ENCODE measurements around the gene RASSF1.

Gene RASSF1

DNA sequence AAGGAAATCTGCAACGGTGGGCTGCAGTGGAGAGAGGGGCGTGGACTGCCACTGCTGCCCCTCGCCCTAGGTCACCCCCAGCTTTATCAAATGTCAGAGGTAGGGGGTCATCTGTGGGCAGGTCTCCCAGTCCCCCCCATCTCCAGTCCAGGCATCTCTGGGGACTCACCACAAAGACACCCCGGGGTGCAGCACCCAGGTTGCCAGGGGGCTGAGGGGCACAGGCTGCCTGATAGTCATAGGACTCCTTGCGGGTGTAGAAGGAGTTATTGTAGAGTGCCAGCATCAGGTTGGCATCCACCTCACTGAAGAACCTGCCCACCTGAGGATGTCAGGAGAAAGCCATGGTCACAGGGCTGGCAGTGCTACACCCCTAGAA lies 25.2 kb upstream of the RASSF1 start:
- no peak for DNase-seq (ENCODE audit: low spot score)

DNA sequence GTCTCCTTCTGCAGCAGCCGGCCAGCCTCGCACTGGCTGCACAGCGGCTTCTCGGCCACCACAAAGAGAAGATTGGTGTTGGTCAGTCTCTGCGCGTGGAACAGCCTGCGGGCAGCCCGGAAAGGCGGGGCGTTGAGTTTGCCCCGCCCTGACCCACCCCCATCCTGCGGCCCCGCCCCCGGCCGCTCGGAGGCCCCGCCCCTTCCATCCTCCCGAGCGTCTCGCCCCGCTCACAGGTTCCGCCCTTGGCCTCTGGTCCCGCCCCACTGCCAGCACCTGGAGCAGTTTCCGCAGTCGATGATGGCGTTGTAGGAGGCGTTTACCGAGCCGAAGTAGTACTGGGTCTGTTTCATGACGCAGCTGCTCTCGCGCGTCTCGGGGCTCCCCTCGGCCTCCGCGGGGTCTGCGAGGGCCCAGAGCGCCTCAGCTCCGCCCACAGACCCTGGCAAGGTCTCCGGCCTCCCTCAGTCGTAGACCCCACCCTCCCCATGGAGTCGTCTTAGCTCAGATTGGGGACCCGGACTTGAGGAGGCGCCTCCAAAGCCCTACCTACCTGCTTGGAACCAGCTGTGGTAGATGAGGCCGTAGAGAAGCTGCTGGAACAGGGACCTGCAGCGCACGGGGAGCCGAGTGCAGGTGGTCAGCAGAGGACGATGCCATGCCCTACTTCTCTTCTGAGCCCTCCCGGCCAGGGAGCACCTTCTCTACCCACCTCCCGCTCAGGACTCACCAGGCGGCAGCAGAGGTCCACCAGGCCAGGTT lies 24.6 kb upstream of the RASSF1 start:
- peak; percentile 67 for DNase-seq (ENCODE audit: low spot score)

DNA sequence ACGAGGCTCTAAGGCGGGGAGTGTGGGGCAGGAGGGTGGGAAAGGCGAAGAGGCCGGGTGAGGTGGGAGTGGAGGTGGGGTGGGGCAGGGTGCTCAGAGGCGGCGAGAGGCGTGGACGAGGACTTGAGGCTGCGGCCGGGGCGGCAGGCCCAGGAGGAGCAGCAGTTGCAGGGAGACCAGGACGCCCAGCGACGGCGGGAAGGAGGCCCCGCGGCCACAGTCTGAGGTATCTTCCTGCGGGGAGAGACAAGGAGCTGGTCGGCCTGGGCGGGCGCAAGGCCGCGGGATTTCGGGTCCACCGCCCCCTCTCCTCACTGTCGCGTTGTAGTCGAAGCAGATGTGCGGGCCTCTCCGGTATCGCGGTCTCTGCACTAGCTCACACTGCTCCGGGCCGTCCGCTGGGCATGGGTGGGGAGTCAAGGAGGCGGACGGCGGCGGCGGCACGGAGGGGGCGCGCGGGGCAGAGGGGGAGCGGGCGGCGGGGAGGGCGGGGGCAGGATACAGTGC lies 24.0 kb upstream of the RASSF1 start:
- no peak for DNase-seq (ENCODE audit: low spot score)

DNA sequence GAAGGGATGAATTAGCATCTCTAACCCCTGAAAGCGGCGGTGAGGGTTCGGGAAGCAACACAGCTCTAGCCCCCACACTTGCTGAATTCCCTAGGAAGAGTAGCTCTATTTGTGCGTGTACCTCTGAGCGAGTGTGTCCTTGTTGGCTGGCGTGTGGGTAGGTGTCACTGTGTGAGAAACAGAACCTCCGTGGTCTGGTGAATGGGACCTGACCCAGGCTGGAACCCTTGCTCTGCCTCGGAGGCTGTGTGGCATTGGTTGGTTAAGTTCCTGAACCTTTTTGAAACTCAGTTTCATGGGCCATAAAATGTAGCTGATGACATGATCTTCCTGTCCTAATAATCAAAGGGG lies 19.1 kb upstream of the RASSF1 start:
- DNase-seq (ENCODE audit: low spot score), result no peak

DNA sequence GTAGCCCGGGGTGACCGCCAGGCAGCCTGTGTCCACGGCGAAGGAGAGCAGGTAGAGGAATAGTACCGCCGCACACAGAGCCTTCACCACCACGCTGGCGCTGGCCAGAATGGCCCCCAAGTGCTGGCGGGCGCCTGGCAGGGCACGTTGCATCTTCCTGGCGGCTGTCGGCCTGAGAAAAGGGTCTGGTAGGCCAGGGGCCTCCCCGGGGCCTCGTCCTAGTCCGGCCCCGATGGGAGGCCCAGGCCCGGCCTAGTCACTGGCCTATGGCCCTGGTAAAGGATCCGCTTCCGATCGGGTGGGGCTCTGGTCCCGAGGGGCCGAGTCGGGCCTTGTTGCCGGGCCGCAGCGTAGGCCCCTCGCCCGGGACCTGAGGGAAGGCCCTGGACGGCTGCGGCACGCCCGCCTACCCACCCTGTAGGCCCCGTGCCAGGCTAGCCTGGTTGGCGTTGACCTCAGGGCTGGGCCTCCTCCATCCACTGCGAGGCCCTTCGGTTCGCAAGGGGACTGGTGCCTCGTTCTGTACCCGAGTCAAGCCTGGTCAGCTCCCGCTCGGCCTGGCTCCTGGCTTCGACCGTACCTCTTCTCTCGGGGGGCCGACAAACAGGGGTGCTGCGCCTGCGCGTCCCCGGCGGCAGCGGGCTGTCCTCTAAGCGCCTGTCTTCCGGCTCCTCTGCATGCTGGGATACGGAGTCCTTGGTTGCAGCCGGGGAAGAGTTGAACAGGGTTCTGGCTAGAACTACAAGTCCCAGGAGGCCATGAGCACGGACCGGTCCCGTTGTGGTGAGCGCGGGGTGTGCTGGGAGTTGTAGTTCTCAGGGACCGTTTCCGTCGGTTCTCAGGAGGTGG lies 18.5 kb upstream of the RASSF1 start, which contains the start of gene TMEM115:
TMEM115 (minus strand) TSS at position 611 of the 849 bp plus-strand sequence; CDS start at position 153, 458 bp downstream.
- DNase-seq (ENCODE audit: low spot score), result peak; percentile 98

DNA sequence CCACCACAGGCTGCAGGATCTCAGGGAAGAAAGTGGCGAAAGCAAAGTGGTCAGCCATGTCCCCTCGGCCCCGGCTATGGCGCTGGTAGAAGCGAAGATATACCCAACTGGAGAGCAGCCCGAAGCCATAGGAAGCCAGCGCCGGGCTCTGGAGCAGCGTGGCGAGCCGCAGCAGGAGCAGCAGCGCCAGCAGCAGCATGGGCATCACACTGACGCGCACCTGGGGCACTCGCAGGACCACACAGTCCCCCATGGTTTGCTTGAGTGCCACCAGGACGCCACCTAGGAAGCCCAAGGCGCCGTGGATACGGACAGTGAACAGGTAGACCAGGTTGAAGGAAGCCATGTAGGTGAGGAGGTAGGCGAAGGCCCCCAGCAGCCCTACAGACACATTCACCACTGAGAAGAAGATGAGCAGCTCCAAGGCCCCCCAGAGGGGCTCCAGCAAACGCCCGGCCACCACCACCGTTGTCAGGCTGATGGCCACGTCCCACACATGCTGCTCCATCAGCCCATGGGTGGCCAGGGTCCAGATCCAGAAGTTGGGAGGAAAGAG lies 17.8 kb upstream of the RASSF1 start:
- no peak for DNase-seq (ENCODE audit: low spot score)

DNA sequence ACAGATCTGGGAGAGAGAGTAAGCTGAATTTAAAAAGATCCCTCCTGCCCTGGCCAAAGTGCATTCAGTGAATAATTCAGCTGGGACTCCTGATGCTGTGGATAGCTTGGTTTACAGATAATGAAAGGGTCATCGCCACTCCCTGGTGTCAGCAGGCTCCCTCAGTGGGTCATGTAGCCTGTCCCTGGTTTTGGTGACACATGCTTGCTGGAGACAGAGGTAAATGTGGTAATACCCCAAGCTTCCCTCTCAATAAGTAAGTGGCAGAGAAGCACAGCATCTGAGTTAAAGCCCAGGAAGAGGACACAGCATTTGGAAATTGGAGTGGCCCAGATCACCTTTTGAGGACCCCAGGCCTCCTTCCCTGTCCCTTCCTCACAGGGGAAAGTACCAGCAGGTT lies 16.8 kb upstream of the RASSF1 start:
- no peak for DNase-seq (ENCODE audit: low spot score)

DNA sequence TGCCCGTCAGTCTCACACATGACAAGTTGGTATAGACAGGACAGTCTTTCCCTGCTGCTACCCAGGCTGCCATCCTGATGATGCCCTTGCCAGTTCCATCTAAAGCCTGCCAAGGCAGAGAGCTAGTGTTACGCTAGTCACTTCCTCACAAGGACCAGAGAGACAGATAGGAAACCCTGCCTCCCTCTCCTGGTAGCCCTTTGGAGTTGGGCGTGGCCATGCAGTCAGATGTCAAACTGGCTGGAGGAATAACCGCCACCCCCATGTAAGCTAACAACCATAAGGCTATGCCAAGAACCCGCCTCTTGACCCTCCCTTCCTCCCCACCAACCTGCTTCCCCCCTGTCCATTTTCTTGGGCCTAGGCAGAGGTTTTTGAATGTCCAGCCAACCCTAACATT lies 15.9 kb upstream of the RASSF1 start:
- DNase-seq (ENCODE audit: low spot score), result no peak

DNA sequence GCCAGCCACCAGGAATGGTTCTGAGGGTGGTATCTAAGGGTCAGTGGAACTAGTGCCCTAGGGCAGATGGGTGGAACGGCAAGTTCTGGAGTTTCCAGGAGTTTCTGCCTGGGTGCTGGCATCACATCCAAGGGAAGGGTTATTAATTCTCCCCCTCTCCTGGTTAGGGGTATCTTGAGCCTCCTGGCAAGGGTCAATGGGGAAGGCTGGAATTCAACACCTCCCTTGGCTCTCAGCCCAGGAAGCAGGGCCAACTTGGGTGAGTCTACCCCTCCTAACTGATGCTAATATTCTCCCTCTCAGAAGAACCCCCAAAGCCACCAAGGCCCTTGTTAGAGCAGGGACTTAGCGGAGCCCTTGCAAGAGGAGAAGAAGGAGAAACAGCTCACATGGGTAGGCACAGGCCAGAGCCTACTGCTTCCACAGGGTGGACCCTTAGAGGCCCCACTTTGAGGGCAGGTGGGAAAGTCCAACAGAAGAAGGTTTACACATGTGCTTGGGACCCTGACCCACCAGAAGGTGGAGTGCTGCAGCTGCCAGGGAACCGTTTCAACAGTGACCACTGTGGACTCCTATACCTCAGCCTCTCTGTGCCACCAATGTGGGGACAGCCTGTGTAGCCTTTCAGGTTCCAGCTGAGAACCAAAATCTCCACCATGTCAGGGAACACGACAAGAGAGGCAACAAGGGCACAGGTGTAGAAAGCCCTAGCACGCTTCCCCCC lies 15.4 kb upstream of the RASSF1 start:
- DNase-seq (ENCODE audit: low spot score), result no peak

DNA sequence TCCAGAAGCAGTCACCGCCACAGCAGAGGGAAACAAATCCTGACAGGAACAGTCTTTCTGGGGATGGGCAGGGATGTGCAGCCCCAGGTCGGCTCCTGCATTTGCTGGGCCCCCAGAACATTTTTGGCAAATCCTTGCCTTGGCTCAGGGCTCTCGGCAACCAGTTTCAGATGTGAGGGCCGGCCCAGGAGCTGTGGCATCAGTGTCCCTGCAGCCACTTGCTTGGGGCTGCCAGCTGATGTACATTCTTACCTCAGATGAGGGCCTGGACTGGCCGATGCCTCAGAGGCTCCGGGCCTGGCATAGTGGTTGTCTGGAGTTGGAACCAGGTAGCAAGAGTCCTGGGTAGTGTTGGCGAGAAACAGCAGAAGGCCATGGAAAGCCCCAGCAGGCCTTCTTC lies 14.2 kb upstream of the RASSF1 start:
- DNase-seq (ENCODE audit: low spot score), result no peak

DNA sequence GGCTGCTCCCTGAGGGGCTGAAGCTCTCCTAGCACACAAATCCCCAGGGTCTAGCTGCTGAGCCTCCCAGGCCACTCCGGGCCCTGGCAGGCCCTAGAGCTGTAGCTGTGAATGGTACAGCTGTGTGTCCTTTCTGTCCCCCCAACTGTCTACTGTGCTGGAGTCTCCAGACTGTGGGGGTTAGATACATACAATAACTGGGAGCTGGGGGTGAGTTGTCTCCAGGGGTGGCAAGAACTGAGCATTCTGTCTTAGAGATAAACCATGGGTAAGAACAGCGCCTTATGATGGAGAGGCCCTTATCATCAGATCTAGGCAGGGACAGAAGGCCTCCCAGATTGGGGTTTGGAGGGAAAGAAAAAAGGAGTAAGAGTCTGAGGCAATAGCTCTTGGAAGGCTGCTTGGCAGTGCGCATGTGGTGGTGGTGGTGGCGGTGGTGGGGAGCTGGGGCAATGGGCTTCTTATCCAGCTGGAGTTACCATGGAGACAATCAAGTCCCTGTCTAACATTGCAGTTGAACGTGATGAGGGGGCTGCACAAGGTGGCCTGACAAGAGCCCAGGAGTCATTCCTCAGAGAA lies 13.6 kb upstream of the RASSF1 start:
- DNase-seq (ENCODE audit: low spot score), result no peak

DNA sequence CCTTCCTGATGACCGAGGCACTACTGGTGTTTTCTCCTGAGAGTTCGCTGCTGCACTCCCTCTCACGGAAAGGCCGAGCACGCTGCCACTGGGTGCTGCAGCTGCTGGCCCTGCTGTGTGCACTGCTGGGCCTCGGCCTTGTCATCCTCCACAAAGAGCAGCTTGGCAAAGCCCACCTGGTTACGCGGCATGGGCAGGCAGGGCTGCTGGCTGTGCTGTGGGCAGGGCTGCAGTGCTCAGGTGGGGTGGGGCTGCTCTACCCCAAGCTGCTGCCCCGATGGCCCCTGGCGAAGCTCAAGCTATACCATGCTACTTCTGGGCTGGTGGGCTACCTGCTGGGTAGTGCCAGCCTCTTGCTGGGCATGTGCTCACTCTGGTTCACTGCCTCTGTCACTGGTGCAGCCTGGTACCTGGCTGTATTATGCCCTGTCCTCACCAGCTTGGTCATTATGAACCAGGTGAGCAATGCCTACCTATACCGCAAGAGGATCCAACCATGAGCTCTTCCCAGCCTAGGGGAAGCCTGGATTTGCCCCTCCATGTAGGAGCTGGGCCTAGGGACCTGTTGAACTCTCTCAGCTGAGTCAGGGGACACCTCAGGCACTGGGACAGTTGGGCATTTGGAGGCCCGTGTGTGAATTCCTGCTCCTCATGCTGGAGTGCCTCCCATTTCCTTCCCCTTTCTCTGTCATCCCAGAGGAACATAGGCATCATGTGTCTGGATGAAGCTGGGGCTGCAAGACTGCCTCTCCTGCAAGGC lies 12.8 kb upstream of the RASSF1 start:
- DNase-seq (ENCODE audit: low spot score), result no peak

DNA sequence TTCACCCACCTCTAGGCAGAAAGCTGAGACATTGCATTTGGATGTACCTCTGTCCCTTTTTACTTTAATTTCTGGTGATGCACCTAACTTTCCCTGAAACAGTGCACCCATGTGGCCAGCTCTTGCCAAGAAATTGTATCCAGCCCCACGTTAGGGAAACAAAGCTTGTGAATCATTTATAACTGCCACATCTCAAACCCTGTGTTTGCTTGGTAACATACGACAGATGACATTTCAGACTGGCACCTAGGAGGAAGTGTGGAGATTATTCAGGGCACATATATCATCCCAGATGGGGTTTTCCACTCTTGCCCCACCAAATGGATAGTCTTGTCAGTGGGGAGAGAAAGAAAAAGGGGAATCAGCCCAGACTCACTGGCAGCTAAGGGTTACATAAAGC lies 12.1 kb upstream of the RASSF1 start:
- no peak for DNase-seq (ENCODE audit: low spot score)

DNA sequence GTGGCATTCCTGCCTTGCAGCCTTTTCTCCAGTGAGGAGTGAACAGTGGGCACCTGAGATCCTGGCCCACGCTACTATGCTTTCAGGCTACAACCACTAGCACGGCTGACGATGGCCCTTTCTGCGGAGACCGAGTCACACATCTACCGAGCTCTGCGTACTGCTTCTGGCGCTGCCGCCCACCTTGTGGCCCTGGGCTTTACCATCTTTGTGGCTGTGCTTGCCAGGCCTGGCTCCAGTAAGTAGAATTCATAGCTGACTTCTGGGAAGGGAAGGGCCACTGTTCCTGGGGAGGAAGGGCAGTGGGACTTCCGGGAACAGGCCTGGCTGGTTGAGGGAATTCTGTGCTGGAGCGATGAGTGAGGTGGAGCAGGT lies 10.7 kb upstream of the RASSF1 start:
- DNase-seq (ENCODE audit: low spot score), result no peak

DNA sequence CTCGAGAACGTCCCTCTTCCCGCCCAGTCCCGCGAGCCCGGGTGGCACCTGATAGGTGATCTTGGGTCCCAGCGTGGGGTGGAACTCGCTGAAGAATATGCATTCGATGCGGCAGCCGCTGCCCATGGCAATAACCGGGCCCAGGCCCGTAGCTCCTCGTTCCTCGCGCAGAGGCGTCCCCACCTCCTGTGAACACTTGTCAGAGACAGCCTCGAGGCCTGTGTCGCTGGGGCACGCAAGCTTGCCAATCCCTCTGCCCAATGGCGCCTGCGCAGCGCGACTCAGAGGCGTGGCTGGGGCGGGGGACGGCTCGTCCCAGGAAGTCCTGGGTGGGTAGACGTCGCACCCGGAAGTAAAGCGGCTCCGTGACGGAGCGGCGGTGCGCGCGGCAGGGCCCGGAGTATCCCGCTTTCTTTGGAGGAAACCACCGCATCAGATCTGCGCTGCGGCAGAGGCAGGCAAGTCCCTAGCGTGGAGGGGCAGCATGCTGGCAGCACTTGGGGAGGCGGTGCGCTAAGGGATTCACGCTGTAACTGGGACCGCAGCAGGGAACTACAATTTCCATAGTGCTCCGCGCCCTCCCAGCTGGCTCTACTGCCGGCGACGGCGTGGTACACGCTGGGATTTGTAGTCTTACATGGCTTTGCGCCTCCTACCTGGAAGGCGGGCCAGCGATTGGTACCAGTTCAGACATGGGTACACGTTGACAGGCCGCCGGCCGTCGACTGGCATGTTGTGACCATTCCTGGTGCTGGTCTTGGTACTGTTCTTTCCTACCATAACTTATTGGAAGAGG lies 10.1 kb upstream of the RASSF1 start, which contains the start of the genes CYB561D2 and NPRL2:
CYB561D2 (plus strand) TSS at position 336 of the 796 bp plus-strand sequence. CDS start 572 bp downstream, outside the sequence.
NPRL2 (minus strand) TSS at position 249 of the 796 bp plus-strand sequence; CDS start at position 126, 123 bp downstream.
- peak; percentile 86 for DNase-seq (ENCODE audit: low spot score)

DNA sequence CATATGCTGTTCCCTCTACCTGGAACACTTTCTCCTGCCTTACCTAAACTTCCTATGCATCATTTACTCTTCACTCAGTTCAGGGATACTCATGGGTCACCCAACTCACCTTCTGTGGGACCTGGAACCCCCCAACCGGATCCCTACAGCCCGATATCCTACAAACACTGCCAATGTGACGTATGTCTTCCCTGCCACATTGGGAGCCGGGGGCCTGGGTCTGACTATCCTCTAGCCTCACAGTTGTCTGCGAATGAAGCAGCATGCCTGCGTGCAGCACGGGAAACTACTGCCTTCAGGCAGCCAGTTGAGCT lies 9.5 kb upstream of the RASSF1 start:
- DNase-seq (ENCODE audit: low spot score), result no peak

DNA sequence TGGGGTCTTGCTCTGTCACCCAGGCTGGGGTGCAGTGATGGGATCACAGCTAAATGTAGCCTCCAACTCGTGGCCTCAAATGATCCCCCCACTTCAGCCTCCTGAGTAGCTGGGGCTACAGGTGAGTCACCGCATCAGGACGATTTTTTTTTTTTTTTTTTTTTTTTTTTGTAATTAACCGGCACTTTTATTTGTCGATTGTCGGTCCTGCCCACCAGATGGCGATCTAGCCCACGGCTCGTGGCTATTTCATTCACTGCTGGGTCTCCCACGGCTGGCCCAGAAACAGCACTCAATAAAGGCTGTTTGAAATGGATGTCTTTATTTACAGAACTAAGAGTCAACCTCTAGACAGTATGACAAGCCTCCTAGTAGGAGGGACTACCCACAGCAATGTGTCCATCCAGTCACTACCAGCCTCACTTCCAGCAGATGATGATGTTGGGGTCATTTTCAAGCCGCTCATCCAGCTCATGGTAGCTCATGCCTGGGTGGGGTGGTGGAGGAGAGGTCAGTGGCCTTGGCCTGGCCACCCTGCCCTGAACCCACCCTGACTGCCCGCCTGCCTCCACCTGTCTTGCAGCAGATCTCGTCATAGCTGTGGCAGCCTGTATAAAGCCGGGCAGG lies 6.7 kb upstream of the RASSF1 start:
- peak; percentile 68 for DNase-seq (ENCODE audit: low spot score)

DNA sequence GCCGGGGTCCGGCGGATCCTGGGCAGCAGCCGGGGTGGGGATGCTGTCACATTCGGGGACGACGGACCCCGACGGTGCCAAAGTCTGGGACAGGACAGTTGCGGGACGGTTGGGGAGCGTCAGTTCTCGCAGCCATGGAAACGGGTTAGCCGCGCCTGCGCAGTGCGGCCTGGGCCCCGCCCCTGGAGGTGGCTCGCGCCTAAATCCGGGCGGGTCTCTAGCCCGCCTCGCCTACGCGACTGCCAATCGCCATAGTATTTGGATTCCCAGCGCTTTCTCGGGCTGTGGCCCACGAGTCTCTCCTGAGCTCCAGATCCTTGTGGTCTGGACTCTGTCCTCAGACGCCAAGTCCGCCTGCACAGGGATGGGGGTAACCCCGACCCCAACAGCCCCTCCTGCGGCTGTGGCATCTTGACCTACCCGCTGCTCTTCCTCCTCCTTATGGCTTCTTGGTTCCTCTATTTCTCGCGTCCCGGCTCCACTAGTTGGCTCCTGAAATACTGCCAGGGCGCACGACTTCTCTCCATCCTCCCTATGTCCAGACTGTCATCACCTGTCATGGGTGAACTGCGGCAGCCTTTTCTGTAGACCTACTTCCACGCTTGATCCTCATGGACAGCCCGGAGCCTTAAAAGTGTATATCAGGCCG lies 5.1 kb upstream of the RASSF1 start, which contains the start of gene ZMYND10:
ZMYND10 (minus strand) TSS at position 147 of the 649 bp plus-strand sequence. CDS start 153 bp downstream, outside the sequence.
- DNase-seq (ENCODE audit: low spot score), result no peak

DNA sequence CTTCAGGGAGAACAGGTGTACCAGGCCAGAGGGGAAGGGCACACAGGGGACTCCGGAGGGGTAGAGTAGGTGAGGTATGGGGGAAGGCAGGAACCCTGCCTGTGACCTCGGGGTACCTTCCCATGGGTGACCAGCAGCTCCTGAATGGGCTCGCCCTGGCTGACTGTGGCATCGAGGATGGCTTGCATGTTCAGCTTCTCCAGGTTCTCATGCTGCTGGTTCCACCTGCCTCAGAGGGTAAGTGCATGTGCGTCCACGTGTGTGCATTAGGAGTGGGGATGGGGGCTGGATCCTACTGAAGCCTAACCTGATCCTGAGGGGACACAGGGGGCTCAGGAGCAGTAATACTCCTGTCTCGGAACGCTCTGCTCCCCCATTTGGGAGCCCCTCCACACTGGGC lies 4.4 kb upstream of the RASSF1 start:
- DNase-seq (ENCODE audit: low spot score), result no peak

Measured in kidney capillary endothelial cell (primary cell).